Hematopoietic multipotent progenitor cell treated with erythropoietin and hydrocortisone succinate and interleukin-3 and kit ligand, for 6 days (in vitro differentiated cells): ENCODE measurements around the gene KAT7.
A peak's percentile ranks its signal among the peaks of the same experiment; 100 is the strongest.

ENCODE experiments used
- DNase-seq: peaks from one replicate; pipeline ENCODE4 v3.0.0-alpha.2; 2015

KAT7 gene

DNA sequence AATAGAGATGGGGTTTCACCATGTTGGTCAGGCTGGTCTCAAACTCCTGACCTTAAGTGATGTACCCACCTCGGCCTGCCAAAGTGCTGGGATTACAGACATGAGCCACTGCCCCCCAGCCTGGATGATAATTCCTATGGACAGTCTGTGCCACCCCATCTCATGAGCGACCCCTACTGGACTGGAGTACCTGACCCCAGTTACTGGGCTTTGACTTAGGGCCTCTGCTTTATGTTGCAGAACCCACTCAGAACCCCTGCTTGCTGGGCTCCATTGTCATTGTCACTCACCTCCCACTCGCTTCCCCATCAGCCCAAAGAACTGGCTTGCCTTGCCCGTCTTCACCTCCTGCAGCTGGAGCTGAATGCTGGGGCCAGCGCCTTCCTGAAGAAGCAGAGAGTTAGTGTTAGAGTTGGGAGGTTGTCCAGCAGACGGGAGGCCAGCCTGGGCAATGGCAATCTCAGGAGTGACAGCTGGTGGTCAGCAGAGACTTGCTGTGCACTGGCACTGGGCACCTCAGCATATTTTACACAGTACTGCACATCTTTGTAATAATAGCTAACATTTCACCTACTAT is 55.4 kb downstream of the KAT7 start:
- DNase-seq, result peak; percentile 64

DNA sequence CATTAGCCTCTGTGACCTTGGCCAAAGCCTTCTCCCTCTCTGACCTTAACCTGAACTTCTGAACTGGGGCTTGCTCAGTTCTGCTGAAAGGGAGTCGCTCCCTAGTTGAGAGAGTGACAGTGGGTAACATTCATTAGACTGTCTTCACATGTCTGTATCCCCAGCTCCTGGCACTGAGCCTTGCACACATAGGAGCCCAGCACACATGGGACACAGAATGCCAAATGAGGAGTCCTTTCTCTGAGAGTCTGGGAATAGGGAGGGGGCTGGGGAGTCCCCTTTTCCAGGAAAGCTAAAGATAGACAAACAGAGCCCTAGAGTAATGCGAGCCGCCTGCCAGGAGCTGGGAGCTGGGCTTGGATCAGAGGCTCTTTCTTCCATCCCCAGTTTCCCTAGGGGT is 56.8 kb downstream of the KAT7 start:
- DNase-seq, result no peak

DNA sequence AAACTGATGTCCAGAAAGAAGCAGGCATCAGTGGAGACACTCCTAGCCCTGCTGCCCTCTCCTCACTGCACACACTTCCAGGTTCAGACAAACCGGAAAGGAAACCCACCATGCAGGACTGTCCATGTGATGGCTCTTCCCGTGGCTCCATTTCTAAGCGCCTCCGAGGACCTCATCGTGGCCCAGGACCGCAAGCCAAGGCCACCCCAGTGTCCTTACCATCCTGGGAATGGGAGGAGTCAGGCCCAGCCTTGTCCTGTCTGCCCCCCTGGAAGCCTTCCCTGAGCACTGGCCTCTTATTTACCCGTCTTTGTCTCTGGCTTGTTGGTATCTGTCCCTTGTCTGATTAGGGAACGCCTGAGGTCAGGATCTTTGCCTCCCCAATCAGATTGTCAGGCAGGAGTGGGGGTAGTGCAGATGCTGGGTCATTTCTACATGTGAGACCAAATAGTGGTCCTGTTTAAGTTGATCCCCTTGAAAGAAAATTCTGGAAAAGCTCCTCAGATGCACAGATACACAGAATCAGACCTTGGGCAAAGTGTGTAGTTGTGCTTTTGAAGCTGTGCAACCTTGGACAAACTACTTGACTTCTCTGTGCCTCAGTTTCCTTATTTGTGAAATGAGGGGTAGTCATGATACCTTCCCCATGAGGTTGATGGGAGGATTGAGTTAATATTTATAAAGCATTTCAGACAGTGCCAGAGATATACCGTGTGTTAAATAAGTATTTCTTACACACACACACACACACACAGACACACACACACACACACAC is 58.6 kb downstream of the KAT7 start:
- no peak for DNase-seq

DNA sequence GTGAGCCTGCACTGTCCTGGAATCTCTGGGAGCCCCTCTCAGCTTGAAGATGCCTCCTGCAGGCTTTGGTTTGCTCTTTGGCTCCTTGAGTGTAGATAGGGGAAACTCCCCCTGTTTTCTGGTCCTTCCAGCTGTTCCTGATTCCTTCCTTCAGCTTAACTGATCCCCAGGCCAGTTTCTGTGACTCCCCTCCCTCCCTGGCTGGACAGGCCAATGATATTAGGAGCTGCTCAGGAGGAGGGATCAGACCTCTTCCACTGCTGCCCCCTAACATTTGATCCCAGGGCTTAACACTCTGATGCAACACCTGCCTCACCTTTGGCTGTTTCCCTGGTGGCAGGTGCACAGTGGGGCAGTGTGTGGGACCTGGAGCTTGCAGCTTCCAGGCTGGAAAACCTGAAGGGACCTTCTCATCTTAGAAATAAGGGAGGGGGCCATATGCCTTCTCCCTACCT is 59.6 kb downstream of the KAT7 start, which contains the start of gene TAC4:
TAC4 (minus strand) TSS at position 51 of the 455 bp plus-strand sequence. CDS start 52 bp downstream, outside the sequence.
- DNase-seq, result no peak

DNA sequence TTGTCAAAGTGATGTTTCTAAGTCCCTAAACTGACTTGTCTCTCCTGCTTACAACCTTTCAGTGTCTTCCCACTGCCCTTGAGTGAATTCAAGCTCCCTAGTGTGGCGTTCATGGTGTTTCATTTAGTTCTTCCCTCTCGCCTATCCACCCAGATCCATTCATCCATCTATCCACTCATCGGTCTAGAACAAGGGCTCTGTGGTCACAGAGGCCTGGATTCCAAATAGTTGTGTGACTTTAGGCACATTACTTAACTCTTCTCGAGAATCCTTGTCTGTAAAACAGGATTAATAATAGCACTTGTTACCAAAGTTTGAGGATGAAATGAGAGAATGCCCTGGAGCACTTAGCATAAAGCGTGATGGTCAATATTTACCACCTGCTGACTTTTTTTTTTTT is 60.3 kb downstream of the KAT7 start:
- no peak for DNase-seq

DNA sequence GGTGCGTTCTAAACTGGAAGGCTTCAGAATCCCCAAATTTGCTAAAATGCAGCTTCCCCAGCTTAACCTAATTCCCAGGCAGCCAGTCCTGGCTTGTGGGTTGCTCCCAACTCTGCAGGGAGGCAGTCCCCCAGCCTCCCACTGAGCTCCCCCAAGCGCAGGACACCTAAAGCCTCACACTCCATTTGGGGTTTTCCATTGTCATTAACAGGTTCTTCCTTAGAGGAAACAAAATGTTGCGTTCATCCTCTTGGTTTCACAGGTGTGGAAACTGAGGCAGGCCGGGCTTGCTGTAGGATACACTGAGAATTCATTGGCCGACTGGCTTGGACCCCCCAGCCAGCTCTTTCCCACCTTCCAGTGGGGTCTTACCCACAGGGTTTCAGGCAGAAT is 61.7 kb downstream of the KAT7 start:
- no peak for DNase-seq

- DNase-seq, result peak; percentile 34
These were observed 62.4 kb downstream of the KAT7 start for GRCh38 chr17:49850772-49851386.

DNA sequence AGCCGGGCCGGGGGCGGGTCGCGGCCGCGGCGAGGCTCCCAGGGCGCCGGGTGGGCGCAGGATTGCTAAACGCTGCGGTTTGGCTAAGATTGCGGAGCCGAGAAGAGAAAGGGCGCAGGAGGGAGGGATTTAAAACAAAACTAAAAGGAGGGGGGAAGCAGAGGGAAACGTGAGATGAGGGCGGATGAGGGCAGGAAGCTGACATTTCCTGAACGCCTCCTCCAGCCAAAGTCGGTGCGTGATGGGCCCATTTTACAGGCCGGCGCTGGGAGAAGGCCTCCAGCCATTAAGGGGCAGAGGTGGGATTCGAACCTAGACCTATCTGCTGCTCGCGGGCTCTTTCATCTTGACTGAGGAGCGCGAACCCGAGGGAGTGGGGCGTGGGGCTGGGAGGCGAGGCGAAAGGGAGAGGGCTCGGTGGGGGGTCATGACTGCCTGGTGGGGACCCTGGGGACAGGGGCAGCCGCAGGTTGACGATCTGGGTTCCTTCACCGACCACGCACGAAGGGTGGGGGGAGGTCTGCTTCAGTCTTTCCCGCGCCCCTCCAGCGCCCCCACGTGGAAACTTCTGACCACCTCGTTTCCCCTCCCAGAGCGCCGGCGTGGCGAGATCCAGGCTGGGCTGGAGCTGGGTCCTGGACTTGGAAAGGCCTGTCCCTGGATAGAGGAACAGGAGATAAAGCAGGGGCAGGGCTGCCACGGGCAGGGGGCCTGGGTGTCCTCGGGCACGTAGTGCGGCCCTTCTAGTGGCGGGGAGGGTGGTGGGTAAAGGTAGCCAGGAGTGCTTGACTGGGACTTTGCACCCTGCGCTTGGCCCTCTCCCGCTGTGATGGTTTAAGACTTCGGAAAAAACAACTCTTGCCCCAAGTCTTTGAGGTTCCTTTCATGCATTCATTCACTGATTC is 63.2 kb downstream of the KAT7 start:
- DNase-seq, result peak; percentile 74

DNA sequence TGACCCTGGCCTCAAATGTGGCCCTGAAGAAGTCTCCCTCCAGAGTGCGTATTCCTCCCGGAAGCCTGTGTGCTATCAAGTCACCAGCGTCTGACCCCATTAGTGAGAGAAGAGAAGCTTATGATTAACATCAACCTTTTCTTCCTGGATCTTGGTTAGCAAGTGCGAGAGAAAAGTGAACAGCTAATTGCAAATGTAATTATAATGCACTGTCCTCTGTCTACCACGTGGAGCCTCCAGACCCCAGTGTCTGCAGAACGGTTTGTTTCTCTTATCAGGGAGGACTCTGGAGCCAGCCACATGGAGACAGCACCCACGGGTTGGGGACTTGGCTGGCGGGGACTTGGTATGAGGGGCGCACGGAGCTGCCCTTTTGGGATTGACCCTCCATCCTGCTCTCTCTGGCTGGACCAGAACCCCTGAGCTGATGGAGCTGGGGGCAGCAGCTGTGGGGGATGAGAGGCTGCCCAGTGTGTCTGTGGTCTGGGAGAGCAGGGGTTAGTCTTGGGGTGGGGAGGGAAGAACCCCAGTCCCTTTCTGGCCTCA is 65.1 kb downstream of the KAT7 start:
- peak; percentile 33 for DNase-seq

- DNase-seq, result no peak
These were observed 65.6 kb downstream of the KAT7 start for GRCh38 chr17:49854126-49854525.

DNA sequence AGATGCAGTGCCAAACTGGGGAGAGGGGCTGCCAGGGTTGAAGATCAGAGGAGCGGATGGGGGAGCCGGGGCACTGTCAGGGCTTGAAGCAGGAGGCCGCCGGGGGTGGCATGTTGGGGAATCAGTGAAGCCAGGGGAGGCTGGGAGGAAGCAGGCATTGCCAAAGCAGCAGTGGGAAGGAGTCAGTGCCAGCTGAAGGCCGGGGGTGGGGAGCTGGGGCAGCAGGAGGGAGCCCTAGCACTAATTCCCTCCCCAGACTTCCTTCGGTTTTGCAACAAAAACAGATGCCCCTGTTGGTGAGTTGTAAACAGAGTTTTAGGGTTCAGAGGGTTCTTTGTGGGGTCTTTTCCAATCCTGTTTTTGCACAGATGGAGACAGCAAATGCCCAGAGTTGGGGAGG is 70.3 kb downstream of the KAT7 start:
- no peak for DNase-seq

DNA sequence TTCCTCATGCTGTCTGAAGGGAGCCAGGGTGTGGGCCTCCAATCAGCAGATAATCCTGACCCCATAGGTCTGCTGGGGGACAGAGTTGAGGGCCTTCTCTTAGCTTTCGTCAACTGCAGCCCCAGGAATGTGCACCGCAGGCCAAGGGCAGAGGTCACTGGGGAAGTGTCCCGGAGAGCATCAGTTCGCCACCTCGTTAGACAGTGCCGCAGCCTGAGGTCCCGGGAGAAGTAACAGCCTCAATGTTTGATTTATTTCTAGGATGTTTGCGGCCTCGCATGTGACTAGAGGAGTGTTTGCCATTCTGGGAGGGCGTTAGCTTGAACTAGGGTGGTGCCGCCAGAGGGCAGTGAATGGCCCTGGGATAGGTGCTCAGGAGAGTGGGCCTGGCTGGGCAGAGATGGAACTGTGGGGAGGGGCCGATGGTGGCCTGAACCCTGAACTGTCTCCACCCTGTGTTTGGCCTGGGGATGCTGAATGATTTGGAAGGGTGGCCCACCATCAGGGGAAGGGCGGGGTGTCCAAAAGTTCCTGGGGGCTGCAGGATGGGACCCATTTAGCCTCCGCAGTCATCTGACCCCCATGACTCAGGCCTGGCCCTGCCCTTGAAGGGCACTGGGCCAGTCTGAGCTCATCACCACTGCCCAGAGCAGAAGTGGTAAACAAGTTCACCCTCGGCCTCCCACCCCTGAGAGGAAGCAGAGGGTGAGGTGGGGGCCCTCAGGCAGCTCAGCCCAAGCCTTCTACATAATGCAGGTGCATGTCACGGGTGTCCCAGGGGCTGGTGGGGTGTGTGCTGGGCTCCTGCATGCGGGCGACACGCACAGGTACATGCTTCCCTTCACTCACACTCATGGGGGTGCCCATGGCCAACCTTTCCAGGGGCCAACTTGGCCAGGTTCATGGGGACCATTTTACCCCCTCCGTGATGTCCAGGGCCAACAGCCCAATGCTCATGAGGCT is 71.8 kb downstream of the KAT7 start:
- DNase-seq, result no peak

- DNase-seq, result peak; percentile 80
These were observed 72.8 kb downstream of the KAT7 start for GRCh38 chr17:49861150-49861884.

DNA sequence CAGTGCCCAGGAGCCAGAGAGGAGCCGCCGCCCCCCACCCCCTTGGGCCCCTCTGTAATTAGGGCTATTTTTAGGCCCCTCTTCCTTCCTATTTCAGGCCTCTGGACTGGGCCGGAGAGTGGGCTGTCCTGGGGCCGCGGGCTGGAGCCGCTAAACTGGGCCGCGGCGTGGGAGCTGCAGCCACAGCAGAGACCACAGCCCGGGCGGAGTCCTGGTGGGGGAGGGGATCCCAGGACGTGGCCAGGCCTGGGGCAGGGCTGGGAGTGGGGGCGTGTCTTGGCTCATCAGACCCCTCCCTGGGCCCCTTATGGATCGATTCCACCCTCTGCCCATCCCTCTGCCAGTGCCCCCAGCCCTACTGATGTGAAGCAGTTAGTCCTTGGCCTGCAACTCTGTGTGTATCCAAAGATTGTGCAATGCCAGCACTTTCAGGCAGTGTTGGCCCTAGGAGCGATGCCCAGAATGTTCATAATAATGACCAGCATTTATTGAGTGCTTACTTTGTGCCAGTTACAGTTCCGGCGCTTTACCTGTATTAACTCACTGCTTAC is 74.4 kb downstream of the KAT7 start:
- DNase-seq, result no peak

DNA sequence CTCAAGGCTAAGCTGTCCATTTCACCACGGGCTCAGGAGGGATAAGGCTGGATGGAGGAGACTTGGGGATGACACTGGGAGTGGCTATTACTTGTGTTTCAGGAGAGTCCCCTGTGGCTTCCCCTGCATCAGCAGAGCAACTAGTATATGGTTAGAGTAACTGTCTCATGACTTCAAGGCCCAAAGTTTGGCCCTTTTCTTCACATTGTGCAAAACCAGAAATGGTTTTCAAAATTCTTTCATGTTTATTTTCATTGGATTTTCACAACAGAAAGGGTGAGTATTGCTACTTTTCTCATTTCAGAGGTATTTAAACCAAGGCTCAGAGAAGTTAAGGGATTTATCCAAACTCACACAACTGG is 77.5 kb downstream of the KAT7 start:
- DNase-seq, result no peak

DNA sequence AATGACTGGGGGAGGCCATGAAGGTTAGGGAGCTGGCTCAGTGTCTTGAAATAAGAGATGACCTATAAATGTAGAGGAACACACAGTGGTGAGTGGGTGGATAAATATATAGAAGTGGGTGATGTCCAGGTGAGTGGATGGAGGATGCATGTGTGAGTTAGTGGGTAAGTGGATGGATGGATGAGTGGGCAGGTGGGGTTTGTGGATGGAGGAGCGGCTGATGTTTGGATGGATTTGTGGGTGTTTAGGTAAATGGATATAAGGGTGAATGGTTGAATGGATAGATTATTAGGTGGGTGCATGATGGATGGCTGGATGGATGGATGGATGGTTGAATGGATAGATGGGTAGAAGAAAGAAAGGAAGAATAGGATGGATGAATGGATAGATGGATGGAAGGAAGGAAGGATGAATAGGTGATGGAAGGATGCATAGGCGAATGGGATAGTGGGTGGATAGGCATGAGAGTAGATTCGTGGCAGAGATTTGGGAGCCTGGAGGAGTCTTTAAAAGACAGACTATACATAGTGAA is 78.5 kb downstream of the KAT7 start:
- no peak for DNase-seq

DNA sequence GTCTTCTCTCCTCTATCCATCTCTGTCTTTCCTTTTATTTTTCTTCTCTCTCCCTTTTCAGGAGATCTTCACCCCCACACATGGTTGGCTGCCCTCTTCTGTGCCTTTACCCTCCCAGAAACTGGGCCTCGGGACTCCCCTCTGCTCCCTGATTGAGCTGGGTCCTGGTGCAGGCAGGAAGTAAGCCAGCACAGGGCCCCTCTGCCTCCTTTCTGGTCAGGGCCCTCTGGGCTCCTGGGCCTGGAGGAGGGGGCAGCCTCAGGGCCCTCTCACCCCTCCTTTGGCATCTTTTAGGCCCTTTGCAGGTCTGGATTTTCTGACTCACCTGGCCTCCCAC is 80.5 kb downstream of the KAT7 start:
- DNase-seq, result no peak

- DNase-seq, result no peak
These were observed 81.8 kb downstream of the KAT7 start for GRCh38 chr17:49870298-49870697.

DNA sequence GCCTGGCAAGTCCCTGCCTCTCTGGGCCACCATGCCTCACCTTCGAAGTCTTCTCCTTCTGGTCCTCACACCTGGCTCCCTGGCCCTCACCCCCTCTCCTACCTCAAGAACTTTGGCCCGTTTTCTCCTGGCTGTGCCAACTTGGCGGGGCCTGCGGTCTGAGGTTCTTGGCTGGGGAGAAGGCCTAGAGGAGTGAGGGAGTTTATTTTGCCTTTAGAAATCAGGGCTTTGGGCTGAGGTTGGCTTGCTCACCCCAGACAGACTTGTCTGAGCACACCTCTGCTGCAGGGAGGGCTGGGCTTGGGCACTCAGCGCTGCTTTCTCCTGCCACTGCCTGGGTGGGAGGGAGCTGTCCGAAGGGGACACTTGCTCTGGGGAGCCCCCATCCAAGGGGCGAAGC is 82.7 kb downstream of the KAT7 start:
- DNase-seq, result no peak

DNA sequence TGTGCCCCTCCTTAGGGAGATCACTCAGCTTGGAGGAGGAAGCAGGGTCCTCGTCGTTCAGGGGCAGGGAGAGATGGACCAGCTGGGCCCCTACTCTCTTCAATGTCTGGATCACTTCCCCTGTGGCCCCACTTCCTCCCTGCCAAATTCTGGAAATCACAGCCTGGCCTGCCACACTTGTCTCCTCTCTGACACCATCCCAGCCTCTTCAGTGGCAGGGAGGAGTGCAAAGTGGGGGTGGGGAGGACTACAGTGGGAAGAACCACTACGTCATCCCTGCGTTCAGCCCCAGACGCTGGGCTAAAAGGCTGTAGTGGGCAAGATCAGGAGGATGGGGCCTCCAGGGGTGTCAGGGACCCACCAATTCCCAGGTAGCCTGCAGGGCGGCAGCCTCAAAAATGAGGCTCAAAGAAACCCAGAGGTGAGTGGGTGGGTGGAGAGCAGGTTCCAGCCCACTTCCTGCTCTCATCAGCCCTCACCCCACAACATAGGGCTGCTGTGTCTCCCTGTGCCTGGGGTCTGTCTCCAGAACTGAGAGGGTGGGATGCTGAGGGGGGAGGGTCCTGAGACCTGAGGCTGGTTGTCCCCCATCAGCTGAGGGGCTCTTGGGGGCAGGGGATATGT is 84.4 kb downstream of the KAT7 start:
- no peak for DNase-seq
